Lung (tissue), 16 donors: ENCODE data around the gene FOXD3. TPM values are rescaled to one million over a fixed set of nuclear protein-coding genes. Genes with fewer than 3 reads are reported as not detected.

Experiments
- ATAC-seq: fragments of 200-7000 bp; cut with Tn5 transposase; one replicate; pipeline ENCODE4 v1.9.1; 2020; ENCODE audit warnings: moderate number of reproducible peaks; ENCODE audit not compliant: insufficient read depth, low FRiP score
- DNase-seq, 3 donors: peaks; one replicate each; pipeline ENCODE4 v3.0.0-alpha.2; 2013 to 2017
- H3K27ac ChIP-seq, 2 donors: one replicate each; pipeline ENCODE4 v1.5.1; 2013; ENCODE audit warnings: mild to moderate bottlenecking in 2 of 2, moderate library complexity in 2 of 2, control low read depth in 1 of 2, inconsistent platforms in 1 of 2, low read depth in 1 of 2, low read length in 1 of 2
- H3K27me3 ChIP-seq, 3 donors: one replicate each; pipeline ENCODE4 v1.5.1; 2013; ENCODE audit warnings: low read length in 2 of 3; ENCODE audit not compliant: control insufficient read depth in 3 of 3, insufficient read depth in 3 of 3
- H3K36me3 ChIP-seq, 4 donors: one replicate each; pipeline ENCODE4 v1.5.1; 2013; ENCODE audit warnings: low read length in 4 of 4, mild to moderate bottlenecking in 1 of 4, moderate library complexity in 1 of 4; ENCODE audit not compliant: control insufficient read depth in 4 of 4, insufficient read depth in 4 of 4
- H3K4me1 ChIP-seq, 5 donors: one replicate each; pipeline ENCODE4 v1.5.1; 2013; ENCODE audit warnings: low read length in 5 of 5, mild to moderate bottlenecking in 2 of 5, moderate library complexity in 1 of 5; ENCODE audit not compliant: control insufficient read depth in 5 of 5, insufficient read depth in 5 of 5
- H3K4me3 ChIP-seq: one replicate; pipeline ENCODE4 v1.5.1; 2013; ENCODE audit warnings: mild to moderate bottlenecking, control low read depth, moderate library complexity
- H3K9ac ChIP-seq, 2 donors: one replicate each; pipeline ENCODE4 v1.5.1; 2013; ENCODE audit warnings: low read length in 2 of 2, control low read depth in 1 of 2; ENCODE audit not compliant: insufficient read depth in 1 of 2
- H3K9me3 ChIP-seq, 4 donors: one replicate each; pipeline ENCODE4 v1.5.1; 2013; ENCODE audit warnings: low read length in 3 of 4, mild to moderate bottlenecking in 1 of 4, moderate library complexity in 1 of 4; ENCODE audit not compliant: control insufficient read depth in 4 of 4, insufficient read depth in 3 of 4
- WGBS, 2 donors: extraction: QIAGEN DNeasy Blood & Tissue Kit; methylation state at CpG; one replicate each; pipeline ENCODE4 v1.1.7; 2013; 5-methylcytosine and 5-hydroxymethylcytosine counted together
- long read RNA-seq, 5 donors: transcript quantifications; one replicate each; lab custom pipeline, GENCODE V29; 2026
- polyA plus RNA-seq, 2 donors: library from polyadenylated mRNA; stranded (reverse); fragments of 200-250 nt; gene quantifications; one replicate each; pipeline ENCODE4 v1.2.1, GENCODE V29; 2013
- total RNA-seq, 2 donors: library from RNA; depleted of rRNA in 1 of 2; stranded (reverse); fragments of >200 nt in 1 of 2; gene quantifications; one replicate each; pipeline ENCODE4 v1.2.1, GENCODE V29; 2014 to 2021
- TF ChIP-seq, protein P1 (sequence below): IDR thresholded peaks from 2 replicates; pipeline ENCODE4 v1.5.1; 2012; ENCODE audit warnings: mild to moderate bottlenecking; ENCODE audit errors: control extremely low read depth, extremely low read depth
- donor health status: control.
- donor health status: control.
- donor health status: Bipolar disorder and iron deficiency.
- donor health status: healthy.
- donor health status: DM: yes; HTN: yes; CAD: no.

The FOXD3 gene
- total RNA-seq (under 1 TPM in 1 of 2 donors, not detected in 1; 0.26 TPM), polyA plus RNA-seq (under 1 TPM in 1 of 2 donors, not detected in 1; 0.01 TPM)
- long read RNA-seq, donor 1 = 0 reads
- long read RNA-seq, donor 2 = 0 reads
- long read RNA-seq, donor 3 = 0 reads
- long read RNA-seq, donor 4 = 0 reads
- long read RNA-seq, donor 5 = 0 reads

DNA sequence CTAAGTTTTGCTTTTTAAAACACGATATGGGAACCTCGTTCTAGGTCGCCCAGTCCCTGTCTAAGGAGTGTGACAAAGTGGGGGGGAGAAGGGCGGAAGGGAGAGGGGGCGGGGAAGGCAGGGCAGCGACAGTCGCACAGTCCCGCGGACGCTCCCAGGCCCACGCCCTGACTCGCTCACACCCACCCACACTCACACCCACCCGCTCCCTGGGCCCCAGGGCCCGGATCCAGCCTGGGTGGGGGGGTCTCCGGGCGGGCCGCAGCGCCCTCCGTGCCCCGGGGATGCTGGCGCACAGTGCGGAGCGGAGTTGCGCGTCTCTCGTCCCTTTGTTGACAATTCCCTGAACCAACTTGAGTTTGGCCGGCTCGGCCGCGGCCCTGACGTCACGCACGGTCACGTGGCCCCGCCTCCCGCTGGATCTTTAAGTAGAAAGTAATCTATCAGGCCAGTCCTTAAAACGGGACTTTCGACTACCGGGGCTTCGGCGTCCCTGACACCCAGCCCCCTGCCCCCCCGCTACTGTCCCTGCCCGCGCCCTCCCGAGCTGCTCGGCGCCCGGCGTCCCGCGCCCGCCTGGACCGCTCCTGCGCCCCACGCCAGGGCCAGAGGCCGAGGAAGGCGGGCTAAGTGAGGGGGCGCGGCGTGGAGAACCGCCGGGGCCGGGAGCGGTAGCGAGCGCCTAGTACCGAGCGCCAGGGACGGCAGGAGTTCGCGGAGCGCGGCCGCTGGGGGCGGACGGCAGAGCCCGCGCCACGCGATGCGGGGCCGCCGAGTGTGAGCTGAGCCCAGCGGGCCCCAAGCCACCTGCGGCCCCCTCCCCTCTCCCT lies at the start of gene FOXD3:
FOXD3 (plus strand) TSS at position 454 of the 830 bp plus-strand sequence. CDS start 492 bp downstream, outside the sequence.
- ATAC-seq = peak; percentile 31
- Histone ChIP-seq H3K36me3 (no peaks in the 10 kb centered on the region), H3K4me3 (peak within 1 kb of the TSS; percentile 40), H3K27ac (no peak within 1 kb of the TSS), H3K9ac (no peak within 1 kb of the TSS), H3K27me3 (peaks cover 0 to 86% (median 79%) of the 10 kb centered on the region in 3 donors), H3K9me3 (peaks cover 0 to 29% (median 0%) of the 10 kb centered on the region in 4 donors), H3K4me1 (peaks cover 0 to 26% (median 0%) of the 10 kb centered on the region in 5 donors)
- TF ChIP-seq, protein P1, sequence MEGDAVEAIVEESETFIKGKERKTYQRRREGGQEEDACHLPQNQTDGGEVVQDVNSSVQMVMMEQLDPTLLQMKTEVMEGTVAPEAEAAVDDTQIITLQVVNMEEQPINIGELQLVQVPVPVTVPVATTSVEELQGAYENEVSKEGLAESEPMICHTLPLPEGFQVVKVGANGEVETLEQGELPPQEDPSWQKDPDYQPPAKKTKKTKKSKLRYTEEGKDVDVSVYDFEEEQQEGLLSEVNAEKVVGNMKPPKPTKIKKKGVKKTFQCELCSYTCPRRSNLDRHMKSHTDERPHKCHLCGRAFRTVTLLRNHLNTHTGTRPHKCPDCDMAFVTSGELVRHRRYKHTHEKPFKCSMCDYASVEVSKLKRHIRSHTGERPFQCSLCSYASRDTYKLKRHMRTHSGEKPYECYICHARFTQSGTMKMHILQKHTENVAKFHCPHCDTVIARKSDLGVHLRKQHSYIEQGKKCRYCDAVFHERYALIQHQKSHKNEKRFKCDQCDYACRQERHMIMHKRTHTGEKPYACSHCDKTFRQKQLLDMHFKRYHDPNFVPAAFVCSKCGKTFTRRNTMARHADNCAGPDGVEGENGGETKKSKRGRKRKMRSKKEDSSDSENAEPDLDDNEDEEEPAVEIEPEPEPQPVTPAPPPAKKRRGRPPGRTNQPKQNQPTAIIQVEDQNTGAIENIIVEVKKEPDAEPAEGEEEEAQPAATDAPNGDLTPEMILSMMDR = no peak
- 1 to 2% methylated on average over 68 to 85 of the region's 85 CpGs for WGBS, 2 donors
- DNase-seq = peak; percentile 77 to 85 (median 77)

DNA sequence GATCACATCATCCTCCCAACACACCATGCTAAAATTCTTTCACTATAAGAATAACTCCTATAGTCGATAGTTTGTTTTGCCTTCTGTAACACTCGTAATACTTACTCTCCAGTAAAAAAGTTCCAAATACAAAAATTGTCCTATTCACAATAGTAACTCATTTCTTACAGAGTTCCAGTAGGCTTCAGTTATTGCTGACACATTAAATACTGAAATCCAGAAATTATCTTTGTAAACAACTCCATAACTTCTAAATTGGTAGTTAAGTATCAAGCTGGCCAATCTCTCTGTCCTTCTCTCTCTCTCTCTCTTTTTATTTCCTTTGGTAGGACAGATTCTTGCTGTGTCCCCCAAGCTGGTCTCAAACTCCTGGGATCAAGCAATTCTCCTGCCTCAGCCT lies 49.6 kb upstream of the FOXD3 start:
- no peaks in the 10 kb centered on the region for H3K36me3 ChIP-seq
- TF ChIP-seq, protein P1 = no peak
- no peak overlapping the region for H3K27ac ChIP-seq
- H3K4me3 ChIP-seq = no peak overlapping the region
- no peak for DNase-seq
- no peak overlapping the region for H3K9ac ChIP-seq
- 85 to 93% methylated on average over 2 of the region's 2 CpGs for WGBS, 2 donors
- H3K9me3 ChIP-seq = no peaks in the 10 kb centered on the region
- peaks cover 0 to 33% (median 33%) of the 10 kb centered on the region in 3 donors for H3K27me3 ChIP-seq
- no peak for ATAC-seq
- H3K4me1 ChIP-seq = no peaks in the 10 kb centered on the region

DNA sequence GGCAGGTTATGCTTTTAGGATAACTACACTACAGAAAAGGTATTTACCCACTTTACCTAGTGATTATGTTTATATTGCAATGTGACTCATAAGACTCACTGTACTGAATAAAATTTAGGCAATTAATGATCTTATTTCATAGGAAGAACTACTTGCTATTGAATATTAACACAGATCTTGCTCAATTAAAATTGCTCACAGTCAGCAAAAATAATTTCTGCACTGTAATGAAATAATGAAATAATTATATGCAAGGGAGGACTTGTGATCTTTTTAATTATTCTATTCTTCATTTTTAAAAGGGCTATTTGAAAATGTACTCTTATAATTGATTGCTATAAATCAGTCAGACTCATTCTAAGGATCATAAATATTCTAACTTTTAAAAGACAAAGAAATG lies 48.0 kb upstream of the FOXD3 start:
- Histone ChIP-seq H3K4me3 (no peak overlapping the region), H3K27me3 (peaks cover 0 to 35% (median 33%) of the 10 kb centered on the region in 3 donors), H3K4me1 (no peaks in the 10 kb centered on the region), H3K36me3 (no peaks in the 10 kb centered on the region), H3K27ac (no peak overlapping the region), H3K9ac (no peak overlapping the region), H3K9me3 (no peaks in the 10 kb centered on the region)
- TF ChIP-seq, protein P1 = no peak
- ATAC-seq (no peak), DNase-seq (no peak)
